HCT116 (cell line): Measurements from ENCODE around the gene PGGHG.

Experiments used
- ATF3 ChIP-seq: IDR thresholded peaks from 2 replicates; pipeline ENCODE4 v1.6.1; 2012
- CTCF ChIP-seq, 3 experiments: fragments of 200-600 bp in 1 of 3; sonication (generic) in 1 of 3; IDR thresholded peaks in 2 of 3; conservative IDR thresholded peaks in 1 of 3; 2 replicates each; pipeline ENCODE4 v1.5.1; 2012 to 2017; ENCODE audit warnings: low read depth in 2 of 3, low read length in 2 of 3, antibody characterized with exemption in 1 of 3, borderline replicate concordance in 1 of 3, control low read depth in 1 of 3, mild to moderate bottlenecking in 1 of 3, mixed read lengths in 1 of 3, mixed run types in 1 of 3, moderate library complexity in 1 of 3; ENCODE audit not compliant: insufficient read depth in 1 of 3
- ELF1 ChIP-seq: IDR thresholded peaks from 2 replicates; pipeline ENCODE4 v1.6.1; 2012; ENCODE audit warnings: low read depth, borderline replicate concordance
- EZH2 ChIP-seq: fragments of 200-600 bp; sonication (generic); IDR thresholded peaks from 2 replicates; pipeline ENCODE4 v1.6.1; 2017; ENCODE audit warnings: antibody characterized with exemption, mixed run types
- POLR2A ChIP-seq: IDR thresholded peaks from 2 replicates; pipeline ENCODE4 v1.7.0; 2011; ENCODE audit warnings: borderline replicate concordance; ENCODE audit not compliant: insufficient read depth, insufficient read length; ENCODE audit errors: extremely low read depth
- POLR2AphosphoS5 ChIP-seq: IDR thresholded peaks from 2 replicates; pipeline ENCODE4 v1.6.1; 2011; ENCODE audit warnings: mild to moderate bottlenecking, low read depth, low read length, moderate library complexity
- YY1 ChIP-seq: IDR thresholded peaks from 2 replicates; pipeline ENCODE4 v1.6.1; 2011; ENCODE audit warnings: low read length, low read depth, moderate library complexity, mild to moderate bottlenecking; ENCODE audit not compliant: insufficient replicate concordance; ENCODE audit errors: extremely low read depth
- ZFX ChIP-seq: fragments of 450-650 bp; IDR thresholded peaks from 2 replicates; pipeline ENCODE4 v1.6.1; 2017
- ZNF274 ChIP-seq: fragments of 200-500 bp; sonication (Bioruptor generic); IDR thresholded peaks from 2 replicates; pipeline ENCODE4 v1.6.1; 2014; ENCODE audit warnings: mild to moderate bottlenecking, low read depth, low read length, inconsistent platforms

- no peak for TF ChIP-seq CTCF (IDR thresholded peaks at IDR 0.05 in 2 of 3, conservative IDR thresholded peaks at IDR 0.05 in 1 of 3; ENCODE audit: borderline replicate concordance in 1 of 3, insufficient read depth in 1 of 3, low read depth in 2 of 3, low read length in 2 of 3)
- no peak for TF ChIP-seq ZFX
- TF ChIP-seq EZH2: no peak
- TF ChIP-seq POLR2A: no peak
- TF ChIP-seq ZNF274: no peak
- TF ChIP-seq YY1: no peak
- TF ChIP-seq POLR2AphosphoS5: no peak
- no peak for TF ChIP-seq ELF1
- no peak for TF ChIP-seq ATF3
Observed at GRCh38 chr11:316031-316701, 27.2 kb downstream of the PGGHG start.
